ENCODE results near the gene TPRA1. TPM values are rescaled to one million over a fixed set of nuclear protein-coding genes. Genes with fewer than 3 reads are reported as not detected.
A peak's percentile ranks its signal among the peaks of the same experiment; 100 is the strongest.

The TPRA1 gene
- total RNA-seq, 1 experiment from 2014 or later, result 47.0 TPM

GRCh38 chr3:127524296-127524896, 66.1 kb downstream of the TPRA1 start:
- DNase-seq (ENCODE audit: unreplicated experiment), result no peak
- Mint-ChIP-seq H3K27ac (ENCODE audit: low read depth, unreplicated experiment) (no peak overlapping the region), H3K27me3 (ENCODE audit: insufficient read depth, unreplicated experiment) (no peaks in the 10 kb centered on the region), H3K4me3 (ENCODE audit: unreplicated experiment) (no peak overlapping the region), H3K9me3 (ENCODE audit: unreplicated experiment) (no peaks in the 10 kb centered on the region), H3K36me3 (ENCODE audit: insufficient read depth, unreplicated experiment) (no peaks in the 10 kb centered on the region), H3K4me1 (ENCODE audit: insufficient read depth, unreplicated experiment) (peaks cover 8% of the 10 kb centered on the region)
- no peak for TF ChIP-seq CTCF (IDR thresholded peaks at IDR 0.05; ENCODE audit: unreplicated experiment)
- ChIA-PET CTCF (no interaction called here), POLR2A (no interaction called here)
- BruUV-seq (replicated peaks), result no TSS peak
- intact Hi-C loops (cut with micrococcal nuclease), result no loop called here

Small RNA genes within 50 kb of the gene (microRNA-seq; reads per million reads assigned to microRNA genes)
- not detected for gene MIR6825
- gene MIR7976, result 2.9 reads per million, percentile 21 among the genes with 10 or more reads in this experiment

Other genes starting within 250 kb of the TPRA1 start
- gene MCM2, start 7.7 kb upstream of the TPRA1 start, total RNA-seq (2022), result 12.5 and 17.5 TPM in 2 replicates
- gene PODXL2, start 38.5 kb upstream of the TPRA1 start, total RNA-seq (2022), result 10.1 and 10.4 TPM in 2 replicates
- 9.7 and 10.0 TPM in 2 replicates for gene ABTB1, start 82.2 kb upstream of the TPRA1 start, total RNA-seq (2022)
- gene MGLL, start 231.8 kb upstream of the TPRA1 start, total RNA-seq (2022), result 12.6 and 25.3 TPM in 2 replicates

All from MCF 10A (cell line).